KOPT-K1 (cell line): ENCODE data around the gene WDR37.
"Not testable (repeated sequence)": the region's sequence is repeated elsewhere in the genome, so short reads cannot be mapped to it uniquely, and the experiment has no call there.

Experiments
- H3K27ac ChIP-seq: fragments of 200-600 bp; sonication (generic); 2 replicates; pipeline ENCODE4 v1.5.1; 2016; ENCODE audit warnings: antibody characterized with exemption, mild to moderate bottlenecking, low read depth, low read length; ENCODE audit not compliant: poor library complexity, severe bottlenecking
- H3K36me3 ChIP-seq: fragments of 200-600 bp; sonication (generic); 2 replicates; pipeline ENCODE4 v1.5.1; 2017; ENCODE audit warnings: antibody characterized with exemption, mild to moderate bottlenecking, low read length, moderate library complexity; ENCODE audit not compliant: insufficient read depth
- H3K9me3 ChIP-seq: fragments of 200-600 bp; sonication (generic); 2 replicates; pipeline ENCODE4 v1.5.1; 2017; ENCODE audit warnings: antibody characterized with exemption, low read length, mild to moderate bottlenecking; ENCODE audit not compliant: insufficient read depth, poor library complexity, severe bottlenecking

WDR37 gene

DNA sequence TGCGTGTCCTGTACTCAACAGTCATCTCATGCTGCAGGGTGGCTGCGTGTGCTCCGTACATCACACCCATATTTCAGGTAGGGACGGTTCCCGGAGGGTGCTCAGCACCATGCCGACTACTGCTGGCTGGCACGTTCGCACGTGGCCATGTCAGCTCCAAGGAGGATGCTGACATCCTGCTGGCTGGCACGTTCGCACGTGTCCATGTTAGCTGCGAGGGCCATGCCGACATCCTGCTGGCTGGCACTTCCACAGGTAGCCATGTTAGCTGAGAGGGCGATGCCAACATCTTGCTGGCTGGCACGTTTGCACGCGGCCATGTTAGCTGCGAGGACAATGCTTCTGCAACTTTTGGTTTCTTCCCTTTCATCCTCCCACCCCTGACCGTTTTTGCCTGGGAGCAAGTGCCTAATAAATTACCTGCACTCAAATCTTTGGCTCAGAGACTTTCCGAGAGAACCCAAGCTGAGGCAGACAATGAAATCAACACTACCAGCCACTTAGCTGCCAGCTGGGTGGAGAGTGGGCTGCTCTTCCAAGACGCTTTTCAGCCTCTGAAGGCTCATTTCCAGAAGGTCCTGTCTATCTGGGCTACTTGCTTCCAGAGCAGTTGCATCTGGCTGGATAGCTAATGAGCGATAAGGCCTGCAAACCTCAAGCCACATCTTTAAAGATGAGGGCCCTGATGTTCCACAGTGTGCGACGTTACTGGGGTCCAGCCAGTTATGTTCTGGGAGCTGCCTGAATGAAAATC lies 104.6 kb downstream of the WDR37 start:
- Histone ChIP-seq H3K36me3 (no peaks in the 10 kb centered on the region), H3K27ac (no peak overlapping the region)

DNA sequence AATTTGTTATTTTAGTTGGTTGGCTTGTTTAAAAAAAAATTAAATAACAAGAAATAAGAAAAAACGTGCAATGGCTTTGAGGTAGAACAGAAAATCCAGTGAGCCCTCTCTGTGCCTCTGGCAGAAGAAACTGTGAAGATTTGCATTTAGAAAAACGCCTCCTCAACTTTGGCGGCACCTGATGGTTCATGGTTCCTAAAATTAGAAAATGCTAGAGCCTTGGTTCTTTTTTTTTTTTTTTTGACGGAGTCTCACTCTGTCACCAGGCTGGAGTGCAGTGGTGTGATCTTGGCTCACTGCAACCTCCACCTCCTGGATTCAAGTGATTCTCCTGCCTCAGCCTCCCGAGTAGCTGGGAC lies 105.1 kb downstream of the WDR37 start:
- H3K36me3 ChIP-seq, H3K27ac ChIP-seq, H3K9me3 ChIP-seq: not testable (repeated sequence)

More for the DNA sequence above, 104.6 kb downstream of the WDR37 start:
- H3K9me3 ChIP-seq = no peaks in the 10 kb centered on the region

DNA sequence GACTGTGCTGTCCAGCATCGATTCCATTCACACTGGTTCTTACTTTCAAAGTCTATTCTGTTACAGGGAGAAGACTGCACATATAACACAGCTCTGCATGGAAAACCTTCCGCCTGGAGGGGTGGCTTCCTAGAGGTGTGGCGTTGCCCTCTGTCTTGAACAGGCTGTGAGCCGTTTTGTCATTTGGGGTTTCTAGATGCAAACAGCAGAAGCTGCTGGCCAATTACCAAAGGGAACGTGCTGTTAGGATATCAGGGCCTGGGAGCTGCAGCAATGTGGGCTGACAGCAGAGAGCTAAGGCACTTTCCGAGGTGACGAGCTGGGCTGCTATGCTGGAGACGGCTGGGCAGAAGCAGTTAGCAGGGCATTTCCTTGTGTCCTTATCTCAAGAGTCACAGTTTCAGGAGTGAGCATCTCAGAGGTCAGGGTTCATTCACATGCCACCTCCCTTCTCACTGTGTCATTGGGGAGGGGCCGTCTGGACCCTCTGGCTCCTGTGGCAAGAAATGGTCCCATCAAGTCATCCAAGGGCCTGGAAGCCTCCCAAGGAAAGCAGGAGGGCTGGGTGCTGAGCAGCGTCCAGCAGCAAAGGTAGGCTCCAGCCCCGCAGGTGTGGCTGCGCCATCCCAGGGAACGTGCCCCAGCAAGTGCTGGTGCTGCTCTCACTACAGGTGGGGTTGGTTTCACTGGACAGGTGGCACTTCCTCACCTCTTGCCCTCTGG lies 106.5 kb downstream of the WDR37 start:
- H3K27ac ChIP-seq = no peak overlapping the region
- no peaks in the 10 kb centered on the region for H3K36me3 ChIP-seq
- H3K9me3 ChIP-seq = no peaks in the 10 kb centered on the region

DNA sequence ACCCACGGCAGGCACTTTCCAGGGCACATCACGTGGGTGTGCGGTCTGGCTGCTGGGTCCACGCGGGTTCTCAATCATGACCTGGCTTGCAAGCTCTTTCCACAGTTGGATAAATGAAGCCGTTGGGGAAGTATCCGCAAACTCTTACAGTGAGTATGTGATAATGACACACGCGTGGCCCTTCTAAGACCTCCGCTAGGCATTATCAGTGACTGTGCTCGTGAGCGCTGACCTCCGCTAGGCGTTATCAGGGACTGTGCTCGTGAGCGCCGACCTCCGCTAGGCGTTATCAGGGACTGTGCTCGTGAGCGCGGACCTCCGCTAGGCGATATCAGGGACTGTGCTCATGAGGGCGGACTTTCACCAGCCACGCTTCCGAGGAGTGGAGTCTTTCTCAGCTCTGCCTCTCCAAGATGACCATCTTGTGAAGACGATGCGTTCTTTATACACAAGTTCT lies 107.0 kb downstream of the WDR37 start:
- Histone ChIP-seq H3K27ac (no peak overlapping the region), H3K9me3 (no peaks in the 10 kb centered on the region), H3K36me3 (no peaks in the 10 kb centered on the region)

DNA sequence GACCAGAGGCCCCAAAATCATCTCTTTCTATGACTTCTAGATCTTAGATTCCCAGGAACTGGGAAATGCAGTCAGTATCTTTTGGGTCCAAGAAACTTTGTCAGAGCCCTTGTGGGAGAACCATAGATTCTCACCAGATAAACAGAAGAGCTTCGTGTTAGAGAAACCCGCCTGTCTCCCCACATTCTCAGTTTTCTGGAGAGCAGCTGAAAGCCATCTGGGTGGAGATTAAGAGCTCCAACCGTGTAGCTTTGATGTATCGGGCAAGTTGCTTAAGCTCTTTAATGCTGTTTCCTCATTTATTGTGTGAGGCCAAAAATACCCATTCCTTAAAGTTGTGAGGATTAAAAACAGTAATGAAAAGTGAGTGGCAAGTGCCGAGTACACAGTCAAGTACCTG lies 107.6 kb downstream of the WDR37 start:
- no peak overlapping the region for H3K27ac ChIP-seq
- no peaks in the 10 kb centered on the region for H3K9me3 ChIP-seq
- no peaks in the 10 kb centered on the region for H3K36me3 ChIP-seq

DNA sequence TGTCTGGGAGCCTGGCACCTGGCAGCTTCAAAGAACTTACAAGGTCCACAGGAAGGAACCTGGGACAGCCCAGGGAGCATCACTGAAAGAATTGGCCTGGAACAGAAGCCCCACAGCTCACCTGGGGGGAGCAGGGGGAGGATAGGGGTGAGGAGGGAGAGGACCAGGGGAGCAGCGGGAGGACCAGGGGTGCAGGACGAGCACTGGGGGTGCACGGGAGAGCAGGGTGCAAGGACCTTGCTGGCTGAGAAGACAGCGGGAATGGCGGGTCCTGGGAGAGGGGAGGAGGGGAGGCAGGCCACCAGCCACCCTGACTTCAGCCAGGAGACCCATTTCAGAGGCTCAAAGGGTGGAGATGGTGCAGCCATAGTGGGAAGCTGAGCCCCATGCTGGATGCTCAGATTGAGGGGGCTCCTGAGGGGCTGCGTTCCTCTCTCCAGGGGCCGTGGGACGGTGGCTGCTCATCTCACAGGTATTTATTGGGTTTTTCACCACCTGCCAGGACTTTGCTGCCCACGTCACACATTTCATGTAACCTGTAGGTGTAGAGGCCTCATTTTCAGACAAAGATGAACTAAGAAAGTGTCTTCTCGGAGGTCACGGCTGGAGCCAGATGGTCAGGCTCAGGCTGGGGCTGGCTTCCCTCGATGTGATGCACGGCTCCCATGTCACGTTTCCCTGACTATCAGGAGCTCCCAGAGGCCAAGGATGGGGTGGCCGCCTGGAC lies 110.1 kb downstream of the WDR37 start:
- H3K9me3 ChIP-seq = no peaks in the 10 kb centered on the region
- H3K36me3 ChIP-seq = no peaks in the 10 kb centered on the region
- no peak overlapping the region for H3K27ac ChIP-seq

DNA sequence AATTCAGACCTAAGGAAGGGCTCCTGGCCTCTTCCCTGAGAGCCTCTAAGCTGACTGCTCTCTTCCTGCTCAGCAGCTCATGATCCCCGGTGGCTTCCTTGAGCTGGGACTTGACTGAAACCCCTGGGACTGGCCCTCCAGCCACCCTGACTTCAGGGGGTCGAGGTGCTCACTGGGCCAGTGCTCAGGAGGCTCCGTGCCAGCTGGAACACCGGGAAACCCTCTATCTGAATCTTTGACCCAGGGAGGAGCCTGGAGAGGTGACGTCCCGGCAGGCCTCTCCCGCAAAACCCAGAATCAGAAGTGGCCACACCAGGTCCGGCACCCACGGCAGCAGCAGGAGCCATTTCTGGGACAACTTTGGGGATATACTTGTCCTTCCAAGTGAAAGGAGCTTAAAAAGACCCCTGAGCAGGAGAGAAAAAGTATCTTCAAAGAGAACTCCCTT lies 110.7 kb downstream of the WDR37 start:
- Histone ChIP-seq H3K27ac (no peak overlapping the region), H3K36me3 (no peaks in the 10 kb centered on the region), H3K9me3 (no peaks in the 10 kb centered on the region)

DNA sequence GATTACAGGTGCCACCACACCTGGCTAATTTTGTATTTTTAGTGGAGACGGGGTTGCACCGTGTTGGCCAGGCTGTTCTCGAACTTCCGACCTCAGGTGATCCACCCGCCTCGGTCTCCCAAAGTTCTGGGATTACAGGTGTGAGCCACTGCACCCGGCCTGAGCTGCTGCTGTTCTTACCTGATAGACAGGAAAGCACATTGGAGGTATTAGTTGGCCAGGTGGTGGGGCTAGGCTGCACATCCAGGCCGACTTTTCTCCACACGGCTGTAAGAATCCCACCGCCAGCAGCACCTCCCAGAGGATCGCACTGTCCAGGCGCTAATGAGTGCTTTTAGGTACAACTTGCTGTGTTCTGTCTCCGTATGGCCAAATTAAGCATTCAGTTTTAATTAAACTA lies 112.6 kb downstream of the WDR37 start:
- Histone ChIP-seq H3K27ac (no peak overlapping the region), H3K36me3 (no peaks in the 10 kb centered on the region), H3K9me3 (no peaks in the 10 kb centered on the region)

DNA sequence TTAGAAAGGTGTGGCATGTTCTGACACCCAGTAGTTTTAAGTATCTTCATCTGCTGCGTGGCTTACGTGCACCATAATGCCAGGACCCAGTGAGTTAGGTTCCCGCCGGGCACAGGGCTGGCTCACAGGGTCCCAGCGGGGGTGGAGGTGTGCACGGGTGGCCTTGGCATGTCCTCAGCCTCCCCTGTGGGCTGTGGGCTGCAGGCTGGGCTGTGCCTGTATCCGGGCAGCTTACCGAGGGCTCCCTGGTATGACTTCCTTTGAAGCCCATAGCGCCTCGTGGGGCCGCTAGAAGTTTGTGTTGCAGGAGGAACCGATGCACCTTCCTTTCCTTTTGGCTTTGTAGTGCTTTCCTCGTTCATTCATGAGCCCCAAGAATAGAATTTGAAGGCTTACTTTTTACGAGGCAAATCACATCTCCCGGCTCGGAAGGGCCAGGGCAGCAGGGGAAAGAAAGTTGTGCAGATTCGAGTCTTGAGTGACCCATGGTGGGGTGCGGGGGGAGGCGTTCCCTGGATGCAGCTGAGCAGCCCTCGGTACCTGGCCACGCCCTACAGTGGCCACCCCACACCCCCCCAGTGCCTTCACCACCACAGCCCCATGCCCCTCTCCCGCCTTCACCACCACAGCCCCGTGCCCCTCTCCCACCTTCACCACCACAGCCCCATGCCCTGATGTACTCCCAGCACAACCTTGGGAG lies 113.2 kb downstream of the WDR37 start:
- Histone ChIP-seq H3K9me3 (no peaks in the 10 kb centered on the region), H3K36me3 (no peaks in the 10 kb centered on the region), H3K27ac (no peak overlapping the region)

DNA sequence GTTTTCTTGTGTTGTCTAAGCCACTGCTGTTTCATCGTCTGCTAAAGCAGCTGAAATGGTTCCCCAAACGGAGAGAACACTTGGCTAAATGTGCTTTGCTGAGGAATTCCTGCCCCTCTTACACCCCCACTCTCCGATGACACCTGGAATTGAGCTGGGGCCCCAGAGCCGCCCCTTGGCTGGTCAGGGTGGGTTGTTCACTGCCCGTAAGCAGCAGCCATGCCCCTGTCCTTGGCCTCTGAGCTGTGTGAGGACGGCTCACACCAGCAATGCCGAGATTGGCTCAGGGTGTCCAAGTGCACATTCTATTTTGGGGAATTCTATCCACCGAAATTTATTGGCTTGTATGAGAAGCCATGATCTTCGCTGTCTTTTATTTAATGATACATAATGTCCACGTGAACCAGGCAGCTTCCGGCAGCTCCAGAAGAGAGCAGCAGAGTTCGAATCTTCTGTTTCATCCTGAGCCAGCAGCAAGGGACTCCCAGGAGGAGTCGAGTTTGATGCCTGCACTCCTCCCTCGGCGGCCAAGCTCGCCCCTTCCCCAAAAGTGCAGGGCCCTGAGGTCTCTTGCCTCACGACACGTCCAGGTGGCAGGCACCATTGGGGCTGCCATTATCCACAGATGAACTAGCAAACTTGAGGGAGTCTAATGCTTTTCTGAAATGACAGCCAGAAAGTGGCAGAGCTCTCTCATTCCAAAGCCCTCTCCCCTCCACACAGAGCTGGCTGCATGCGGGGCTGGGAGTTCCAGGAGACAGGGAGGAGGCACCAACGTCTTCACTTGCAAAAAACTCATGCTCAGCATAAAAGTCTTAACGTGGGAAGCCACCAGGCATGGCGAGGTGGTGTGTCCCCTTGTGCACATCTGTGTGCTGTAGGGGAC lies 114.0 kb downstream of the WDR37 start:
- H3K36me3 ChIP-seq = no peaks in the 10 kb centered on the region
- no peak overlapping the region for H3K27ac ChIP-seq
- no peaks in the 10 kb centered on the region for H3K9me3 ChIP-seq

DNA sequence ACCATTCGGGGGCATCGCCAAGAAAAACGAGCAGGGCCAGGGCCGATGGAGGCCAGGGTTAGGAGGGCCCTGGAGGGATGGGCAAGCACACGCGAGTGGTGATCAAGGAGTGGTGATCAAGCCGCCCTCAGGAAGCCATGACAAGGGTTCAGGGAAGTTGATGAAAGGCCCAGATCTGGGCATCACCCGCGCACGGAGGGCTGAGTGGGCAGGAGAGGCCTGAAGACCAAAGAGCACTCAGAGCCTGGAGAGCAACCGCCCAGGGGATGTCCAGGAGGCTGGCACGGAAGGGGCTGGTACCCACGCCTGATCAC lies 114.6 kb downstream of the WDR37 start:
- Histone ChIP-seq H3K9me3 (no peaks in the 10 kb centered on the region), H3K36me3 (no peaks in the 10 kb centered on the region), H3K27ac (no peak overlapping the region)

DNA sequence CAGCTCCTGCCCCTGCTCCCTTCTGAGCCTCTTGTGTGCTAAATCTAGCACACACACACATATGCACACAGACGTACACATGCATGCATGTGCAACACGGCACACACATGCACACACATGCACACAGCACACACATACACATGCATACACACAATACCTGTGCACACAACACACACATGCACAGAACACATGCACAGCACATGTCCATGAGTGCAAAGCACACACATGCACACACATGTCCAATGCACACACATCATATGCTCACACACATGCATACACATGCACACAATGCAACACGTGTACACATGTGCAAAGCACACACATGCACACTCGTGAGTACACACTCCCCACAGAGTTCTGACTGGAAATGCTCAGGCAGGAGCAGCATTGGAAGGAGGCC lies 115.0 kb downstream of the WDR37 start:
- H3K36me3 ChIP-seq = no peaks in the 10 kb centered on the region
- no peaks in the 10 kb centered on the region for H3K9me3 ChIP-seq
- H3K27ac ChIP-seq = no peak overlapping the region

DNA sequence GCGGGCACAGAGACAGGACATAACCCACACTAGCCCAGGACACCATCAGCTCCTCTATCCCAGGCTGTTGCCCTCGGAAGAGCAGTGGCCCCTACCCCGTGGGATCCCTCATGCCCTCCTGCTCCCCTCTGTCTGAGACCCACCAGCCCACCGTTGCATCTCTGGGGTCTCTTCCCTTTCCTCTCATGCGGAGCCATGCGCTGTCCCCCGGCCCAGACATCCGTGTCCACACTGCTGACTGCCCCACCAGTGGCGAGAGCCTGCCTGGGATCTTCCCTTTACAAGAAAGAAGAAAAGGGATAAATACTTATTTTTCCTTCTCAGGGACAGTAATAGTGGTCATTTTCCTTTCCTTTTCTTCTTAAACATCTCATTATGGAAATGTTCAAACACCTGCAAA lies 115.4 kb downstream of the WDR37 start:
- no peak overlapping the region for H3K27ac ChIP-seq
- no peaks in the 10 kb centered on the region for H3K9me3 ChIP-seq
- no peaks in the 10 kb centered on the region for H3K36me3 ChIP-seq

DNA sequence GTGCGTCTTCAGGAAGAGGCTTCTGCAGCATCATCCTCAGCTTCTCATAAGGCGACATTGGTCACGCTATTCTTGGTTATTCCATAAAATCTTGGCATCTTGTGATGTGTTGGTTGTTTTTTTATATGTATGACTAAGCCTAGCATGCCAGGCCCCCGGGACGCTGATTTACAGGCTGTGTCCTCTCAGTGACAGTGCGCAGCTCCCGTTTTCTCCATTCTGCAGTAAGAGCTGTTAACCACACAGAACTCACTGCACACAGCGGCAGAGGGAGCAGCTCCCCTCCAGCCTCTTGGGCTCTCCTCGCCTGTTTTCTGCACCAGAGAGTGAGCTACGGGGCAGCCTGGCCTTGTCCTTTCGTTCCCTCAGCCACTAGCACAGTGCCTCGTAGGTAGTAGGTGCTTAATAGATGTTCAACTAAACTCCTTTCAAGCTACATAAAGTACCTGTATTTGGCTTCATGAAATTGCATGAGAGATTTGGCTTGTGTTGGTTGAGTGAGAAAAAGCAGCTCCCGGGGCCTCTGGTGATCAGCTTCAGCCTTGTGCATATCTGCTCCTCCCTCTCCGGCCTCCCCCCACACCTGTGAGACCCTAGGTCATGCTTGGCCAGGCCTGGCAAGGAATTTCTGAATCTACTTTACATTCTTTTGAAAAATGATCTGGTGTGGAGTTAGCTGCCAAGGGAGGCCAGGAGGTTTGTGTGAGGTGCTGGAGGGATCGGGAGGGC lies 116.2 kb downstream of the WDR37 start:
- H3K9me3 ChIP-seq = no peaks in the 10 kb centered on the region
- no peak overlapping the region for H3K27ac ChIP-seq

More for the DNA sequence above, 116.2 kb downstream of the WDR37 start:
- no peaks in the 10 kb centered on the region for H3K36me3 ChIP-seq
